HG03139 (cell line): ENCODE measurements around the gene ERICH6.

Source experiments
- ATAC-seq: cut with Tn5 transposase; IDR thresholded peaks from one replicate; pipeline ENCODE4 v1.9.1; 2021; ENCODE audit not compliant: unreplicated experiment

Gene ERICH6

DNA sequence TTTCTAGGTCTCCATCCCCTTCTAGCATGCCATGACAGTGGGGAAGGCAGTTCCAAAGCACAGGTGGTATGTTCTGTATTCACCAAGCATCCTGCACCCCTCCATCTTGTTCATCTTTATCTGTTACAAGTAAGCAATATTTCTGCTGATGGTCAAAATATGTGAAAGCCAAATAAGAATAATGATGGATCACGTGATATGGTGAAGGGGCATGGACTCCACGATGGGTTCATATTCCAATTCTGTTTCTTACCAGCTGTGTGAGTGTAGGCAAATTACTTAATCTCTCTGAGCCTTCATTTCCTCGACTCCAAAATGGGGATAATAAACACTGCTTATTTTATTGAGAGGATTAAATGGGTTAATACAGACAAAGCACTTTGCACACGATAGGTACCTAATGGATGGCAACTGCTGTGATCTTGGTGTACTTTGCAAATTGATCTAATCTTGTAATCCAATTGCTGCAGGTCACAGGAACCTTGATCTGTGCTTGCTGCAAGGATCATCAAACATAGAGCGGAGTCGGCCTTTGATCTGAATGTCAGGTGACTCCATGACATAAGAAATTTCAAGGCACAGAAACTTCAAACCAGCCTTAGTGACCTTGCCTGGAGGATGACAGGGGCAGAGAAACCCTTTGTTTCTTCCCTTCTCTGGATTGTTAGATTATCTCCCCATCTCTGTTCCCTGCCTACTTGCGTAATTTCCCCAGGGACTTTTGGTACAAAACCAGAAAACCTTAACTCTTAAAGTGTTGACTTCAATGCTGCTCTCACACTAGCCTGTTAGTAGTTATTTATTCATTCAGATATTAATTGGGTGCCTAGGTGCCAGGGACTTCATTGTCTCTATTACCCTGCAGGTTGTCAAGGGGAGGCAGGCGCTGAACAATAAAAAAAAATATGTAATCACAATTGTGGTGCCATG lies 33.4 kb upstream of the ERICH6 start:
- no peak for ATAC-seq

DNA sequence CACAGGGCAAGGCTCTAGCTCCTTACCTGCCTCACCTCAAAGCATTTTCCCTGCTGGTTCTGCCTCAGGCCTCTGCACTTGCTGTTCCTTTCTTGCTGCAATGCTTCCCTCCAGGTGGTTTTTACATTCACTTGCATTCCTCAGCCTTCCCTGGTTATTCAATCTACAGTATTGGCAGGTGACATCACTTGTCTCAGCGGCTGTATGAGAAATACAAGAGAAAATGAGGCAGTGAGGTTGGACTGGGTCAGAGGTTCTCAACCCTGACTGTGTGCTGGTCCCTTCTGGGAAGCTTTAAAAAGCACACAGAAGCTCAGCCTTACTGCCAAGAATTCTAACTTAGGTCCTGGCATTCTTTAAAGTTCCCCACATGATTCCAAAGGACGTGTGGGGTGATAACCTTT lies 32.6 kb upstream of the ERICH6 start:
- ATAC-seq, result no peak

DNA sequence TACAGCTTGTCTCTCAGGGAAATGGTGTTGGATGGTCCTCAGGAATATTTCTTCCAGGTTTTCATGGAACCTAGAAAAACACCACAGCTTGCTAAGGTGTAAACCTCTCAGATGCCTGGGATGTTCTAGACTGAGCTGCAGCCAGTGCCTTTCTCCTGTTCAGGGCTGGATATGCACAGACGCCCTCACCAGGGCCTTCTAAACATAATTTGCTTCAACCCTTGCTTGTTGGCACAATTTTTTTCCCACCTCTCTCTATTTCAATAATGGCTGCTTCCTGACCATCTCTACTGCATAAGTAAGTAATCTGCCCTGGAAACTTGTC lies 31.0 kb upstream of the ERICH6 start:
- ATAC-seq, result no peak

DNA sequence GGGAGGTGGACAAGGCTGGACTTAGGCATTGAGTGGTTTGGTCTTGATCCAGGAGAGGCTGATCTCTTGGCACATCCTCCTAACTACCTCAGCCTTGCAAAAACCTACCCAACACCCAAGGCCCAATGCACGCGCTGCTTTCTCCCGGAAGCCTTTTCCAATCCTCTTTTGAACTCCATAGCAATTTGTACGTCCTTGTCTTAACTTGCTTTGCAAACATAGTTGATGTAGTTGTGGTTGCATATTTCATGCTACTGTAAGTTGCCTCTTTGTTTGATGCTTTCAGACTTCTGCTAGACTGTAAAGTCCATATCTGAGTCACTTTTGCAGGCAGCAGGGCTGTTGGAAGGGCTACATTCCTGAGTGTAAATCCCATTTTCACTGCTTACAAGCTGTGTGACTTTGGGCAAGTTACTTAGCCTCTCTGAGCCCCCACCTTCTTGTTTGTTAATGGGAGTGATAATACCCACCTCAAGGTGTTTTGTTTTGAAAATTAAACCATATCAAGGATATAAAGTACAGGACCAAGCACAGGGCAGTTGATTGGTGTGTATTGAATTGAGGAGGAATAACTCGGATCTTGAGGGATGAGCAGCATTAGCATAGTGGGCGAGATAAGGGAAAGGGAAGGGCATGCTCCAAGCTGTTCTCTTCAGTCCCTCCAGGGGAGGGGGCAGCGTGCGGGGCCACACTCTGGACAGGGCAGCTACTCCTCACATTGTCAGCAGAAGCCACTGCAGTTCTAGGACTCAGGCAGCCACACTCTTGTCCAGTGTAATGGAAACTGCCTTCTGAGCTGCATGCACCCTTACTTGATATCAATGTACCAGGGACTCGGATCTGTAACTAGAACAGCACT lies 30.4 kb upstream of the ERICH6 start:
- ATAC-seq, result no peak

DNA sequence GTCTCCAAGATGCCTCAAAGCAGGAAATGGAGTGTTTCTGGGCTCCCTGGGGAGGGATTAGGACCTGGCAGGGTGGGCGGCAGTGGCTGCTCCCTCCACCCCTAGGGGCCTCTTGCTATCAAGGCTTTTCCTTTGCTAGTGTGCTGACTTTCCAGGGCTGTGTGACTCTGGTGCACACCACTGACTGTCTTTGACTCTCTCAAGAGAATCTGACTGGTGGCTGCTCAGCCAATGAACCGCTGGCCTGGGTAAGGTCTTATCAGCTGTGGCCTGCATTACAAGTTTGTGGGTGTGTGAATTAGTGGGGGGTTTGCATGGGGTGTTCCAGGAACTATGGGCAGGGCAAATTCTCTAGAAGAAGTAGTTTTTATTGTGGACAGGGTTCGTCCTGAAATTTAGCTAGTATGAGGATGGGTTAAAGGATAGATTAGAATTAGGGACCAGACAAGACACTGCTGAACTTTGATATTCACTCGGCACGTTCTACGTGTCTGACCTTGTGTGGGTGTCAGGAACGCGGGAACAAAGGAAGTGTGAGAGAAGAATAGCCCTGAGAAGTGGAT lies 29.7 kb upstream of the ERICH6 start:
- no peak for ATAC-seq

DNA sequence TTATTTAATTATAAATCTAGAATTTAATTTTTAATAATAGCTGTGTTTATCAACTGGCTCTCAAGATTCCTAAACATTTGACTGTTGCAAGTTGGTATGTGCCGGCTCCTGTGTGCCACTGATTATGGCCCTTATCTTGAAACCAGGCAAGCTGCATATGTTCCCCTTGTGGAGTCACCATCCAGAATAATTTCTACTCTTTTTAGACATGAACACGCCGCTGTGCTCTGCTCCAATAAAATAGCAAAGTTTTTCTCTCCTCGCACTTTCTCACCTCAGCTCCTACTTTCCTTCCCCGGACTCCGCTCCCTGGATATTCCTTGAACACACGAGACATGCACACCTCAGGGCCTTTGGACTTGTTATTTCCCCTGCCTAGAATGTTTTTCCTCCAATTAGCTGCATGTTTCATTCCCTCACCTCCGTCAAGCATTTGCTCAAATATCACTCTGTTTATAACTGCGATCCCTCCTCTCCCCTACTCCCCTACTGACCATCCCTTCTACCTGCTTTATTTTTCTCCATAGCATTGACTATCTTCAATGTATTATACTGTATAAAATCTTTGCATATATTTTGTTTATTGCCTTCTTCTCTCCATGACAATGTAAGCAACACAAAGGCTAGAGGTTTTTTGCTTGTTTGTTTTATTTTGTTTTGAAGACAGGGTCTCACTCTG lies 26.1 kb upstream of the ERICH6 start:
- no peak for ATAC-seq

DNA sequence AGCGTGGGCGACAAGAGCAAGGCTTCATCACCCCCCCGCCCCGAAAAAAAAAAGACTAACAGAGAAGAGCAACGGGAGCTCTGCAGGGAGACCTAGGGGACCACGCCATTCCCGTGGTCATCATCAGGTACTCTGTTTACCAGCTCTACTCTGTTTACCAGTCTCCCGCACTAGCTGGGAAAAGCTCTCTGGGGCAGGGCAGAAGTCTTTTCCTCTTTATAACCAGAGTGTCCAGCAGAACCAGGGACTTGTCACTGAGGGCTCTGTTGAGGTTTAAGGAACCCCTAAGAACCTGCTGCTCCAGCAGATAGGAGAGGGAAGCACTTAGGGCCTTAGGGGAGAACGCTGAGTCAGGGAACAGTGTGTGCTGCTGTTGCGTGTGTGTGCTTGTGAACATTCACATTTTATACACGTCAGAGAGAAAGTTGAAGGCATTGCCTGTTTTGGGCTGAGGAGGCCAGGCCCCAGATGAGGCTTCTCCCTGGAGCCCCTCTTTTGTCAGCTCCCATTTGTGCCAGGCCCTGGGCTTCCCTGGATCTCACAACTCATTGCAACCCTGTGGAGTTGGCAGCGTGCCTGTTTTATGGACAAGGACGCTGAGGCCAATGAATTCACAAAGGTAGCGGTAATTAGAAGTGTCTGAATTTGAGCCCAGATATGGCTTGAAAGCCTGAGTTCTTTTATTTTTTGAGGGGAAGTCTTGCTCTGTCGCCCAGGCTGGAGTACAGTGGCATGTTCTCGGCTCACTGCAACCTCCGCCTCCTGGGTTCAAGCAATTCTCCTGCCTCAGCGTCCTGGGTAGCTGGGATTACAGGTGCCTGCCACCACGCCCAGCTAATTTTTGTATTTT lies 24.2 kb upstream of the ERICH6 start:
- ATAC-seq, result no peak

DNA sequence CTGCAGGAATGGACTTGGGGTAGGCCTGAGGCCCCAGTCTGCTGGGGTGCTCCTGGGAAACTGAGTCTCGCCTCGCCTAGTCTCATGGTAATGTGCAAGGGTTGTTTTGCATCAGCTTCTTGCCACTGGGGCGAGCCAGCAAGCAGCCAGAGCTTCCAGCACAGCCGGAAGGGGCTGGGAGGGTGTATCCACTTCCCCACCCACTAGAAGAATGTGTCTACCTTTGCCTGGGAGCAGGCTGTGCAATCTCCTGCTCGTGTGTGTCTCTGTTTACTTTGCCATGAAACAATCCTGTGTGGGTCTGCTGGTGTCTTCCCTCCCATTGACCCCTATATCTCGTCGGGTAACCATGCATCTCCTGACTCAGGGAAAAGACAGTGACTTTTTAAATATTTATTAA lies 21.8 kb upstream of the ERICH6 start:
- ATAC-seq, result no peak

DNA sequence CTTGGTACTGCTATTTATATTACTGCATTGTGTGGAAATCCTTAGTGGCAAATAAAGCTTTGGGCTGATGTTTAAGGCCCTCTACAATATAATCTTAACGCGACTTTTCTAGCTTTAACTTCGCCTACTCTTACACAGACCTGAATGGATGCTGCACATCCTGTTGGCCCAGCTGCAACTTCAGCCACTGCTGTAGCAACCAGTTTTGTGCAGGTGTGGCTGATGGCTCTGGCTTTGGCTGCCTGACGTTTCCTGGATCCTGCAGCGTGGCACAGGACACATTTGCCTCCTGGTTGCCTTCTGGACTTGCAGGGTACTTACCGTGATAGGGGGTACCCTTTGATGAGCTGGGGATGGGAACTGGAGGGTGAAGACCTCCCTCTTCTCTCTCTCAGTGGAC lies 20.2 kb upstream of the ERICH6 start:
- ATAC-seq, result no peak

DNA sequence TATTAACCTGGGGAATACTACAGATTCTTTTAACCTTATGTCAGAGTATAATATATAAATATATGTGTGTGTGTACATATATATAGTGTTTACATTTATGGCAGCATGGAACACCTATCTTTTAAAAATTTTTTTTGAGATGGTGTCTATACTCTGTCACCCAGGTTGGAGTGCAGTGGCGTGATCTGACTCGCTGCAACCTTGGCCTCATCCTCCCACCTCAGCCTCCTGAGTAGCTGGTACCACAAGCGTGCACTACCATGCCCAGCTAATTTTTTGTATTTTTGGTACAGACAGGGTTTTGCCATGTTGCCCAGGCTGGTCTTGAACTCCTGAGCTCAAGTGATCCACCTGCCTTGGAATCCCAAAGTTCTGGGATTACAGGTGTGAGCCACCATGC lies 18.5 kb upstream of the ERICH6 start:
- ATAC-seq, result no peak

DNA sequence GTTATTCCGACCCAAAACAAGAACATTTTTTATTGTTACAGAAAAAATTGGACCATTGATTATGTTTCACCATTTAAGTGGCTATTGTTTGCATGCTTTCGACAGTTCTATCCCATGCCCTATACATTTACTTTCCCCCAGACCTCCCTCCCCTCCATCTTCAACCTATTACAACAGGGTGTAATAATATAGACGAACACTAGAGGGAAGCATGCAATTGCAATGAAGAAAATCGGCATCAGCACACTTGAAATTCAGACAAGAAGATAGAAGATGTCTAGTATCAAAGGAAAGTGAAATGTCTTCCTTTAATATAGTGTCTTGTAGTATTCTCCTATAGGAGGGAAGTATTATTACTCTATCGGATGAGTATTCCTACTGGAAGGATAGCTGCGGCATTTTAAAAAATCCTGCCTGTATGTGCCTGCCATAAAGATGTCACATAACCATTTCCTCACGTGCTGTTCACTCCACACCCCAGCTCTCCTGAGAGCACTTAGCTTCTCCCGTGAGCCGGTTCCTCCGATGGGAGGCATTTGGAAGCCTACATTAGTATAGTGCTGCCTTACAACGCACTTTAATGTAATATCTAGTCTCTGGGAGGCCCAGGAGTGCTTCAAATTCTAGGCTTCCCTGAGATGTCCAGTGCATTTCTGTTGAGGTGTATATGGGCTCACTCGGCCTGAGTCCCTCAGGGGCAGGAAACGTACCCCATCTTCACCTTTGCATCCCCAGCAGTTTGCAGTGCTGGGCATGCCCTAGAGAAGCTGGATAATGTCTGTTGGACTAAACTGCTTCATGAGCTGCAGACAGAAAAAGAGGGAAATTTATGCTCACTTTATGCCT lies 17.8 kb upstream of the ERICH6 start:
- peak; percentile 64 for ATAC-seq

DNA sequence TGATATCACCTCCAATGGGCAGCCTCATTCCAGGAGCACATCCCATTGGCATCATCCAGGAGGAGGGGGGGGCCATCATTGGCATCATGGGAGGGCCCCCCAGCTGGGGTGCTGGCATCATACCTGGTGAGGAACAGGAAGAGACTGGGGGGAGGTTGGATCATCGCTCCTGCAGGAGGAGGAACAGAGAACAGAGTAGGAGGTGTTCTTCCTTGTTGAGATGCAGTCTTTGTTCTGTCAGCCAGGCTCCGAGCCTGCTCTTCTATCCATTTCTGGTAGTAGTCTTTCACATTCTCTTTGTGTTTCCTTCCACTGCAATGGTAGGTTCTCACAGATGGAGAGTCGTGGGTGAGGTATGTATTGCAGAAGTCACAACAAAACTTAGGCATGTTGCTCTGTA lies 16.7 kb upstream of the ERICH6 start:
- no peak for ATAC-seq

DNA sequence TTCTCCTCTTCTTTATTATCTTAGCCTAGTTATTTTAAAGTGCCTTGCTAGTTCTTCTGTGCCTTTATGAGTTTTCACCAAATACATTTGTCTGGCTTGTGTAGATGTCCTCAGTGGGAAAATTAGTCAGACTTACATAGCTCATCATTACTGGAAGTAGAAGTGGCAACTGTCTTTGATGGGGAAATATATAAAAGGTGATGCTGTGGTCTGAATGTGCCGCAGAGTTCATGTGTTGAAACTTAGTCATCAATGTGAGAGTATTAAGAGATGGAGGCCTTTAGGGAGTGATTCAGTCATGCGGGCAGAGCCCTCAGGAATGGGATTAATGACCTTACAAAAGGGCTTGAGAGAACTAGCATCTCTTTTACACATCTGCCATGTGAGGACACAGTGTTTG lies 6.4 kb upstream of the ERICH6 start:
- ATAC-seq, result no peak

DNA sequence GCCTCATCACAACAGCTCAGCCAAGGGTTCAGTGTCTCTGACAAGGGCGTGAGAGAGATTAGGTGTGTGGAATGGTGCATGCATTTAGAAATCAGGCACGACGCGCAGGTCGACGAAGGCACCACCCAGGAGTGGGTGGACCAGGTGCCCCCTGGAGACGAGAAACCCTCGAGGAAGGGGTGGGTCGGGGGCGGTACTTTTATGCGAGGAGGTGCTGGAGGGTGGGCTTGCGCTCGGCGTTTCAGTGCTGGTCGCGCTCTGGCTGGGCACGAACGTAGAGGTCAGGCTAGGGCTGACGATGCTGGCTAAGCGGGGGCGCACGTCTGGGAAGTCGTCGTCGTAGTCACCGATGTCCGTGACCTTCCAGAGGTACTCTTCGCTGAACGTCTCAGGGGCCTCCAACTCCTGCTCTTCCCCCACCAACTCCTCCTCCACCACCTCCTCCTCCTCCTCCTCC lies 393 bp downstream of the ERICH6 start:
- peak; percentile 27 for ATAC-seq

DNA sequence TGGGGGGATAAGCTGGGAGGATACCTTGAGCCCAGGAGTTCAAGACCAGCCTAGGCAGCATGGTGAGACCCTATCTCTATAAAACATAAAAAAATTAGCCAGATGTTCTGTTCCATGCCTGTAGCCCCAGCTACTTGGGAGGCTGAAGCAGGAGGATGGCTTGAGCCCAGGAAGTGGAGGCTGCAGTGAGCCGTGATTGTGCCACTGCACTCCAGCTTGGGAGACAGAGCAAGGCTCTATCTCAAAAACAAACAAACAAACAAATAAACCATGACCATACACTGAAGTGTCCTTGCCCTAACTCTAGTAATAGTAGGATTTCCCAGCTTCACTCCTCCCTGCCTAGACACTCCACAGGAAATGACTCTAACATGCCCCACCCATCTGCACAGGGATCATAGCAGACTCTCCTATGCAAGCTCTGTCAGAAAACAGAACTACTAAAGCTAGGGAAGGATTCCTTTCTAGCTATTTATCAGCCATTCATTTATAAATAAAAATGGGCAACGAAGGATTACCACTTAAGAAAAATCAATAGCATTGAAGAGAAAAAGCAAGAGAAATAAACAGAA lies 4.6 kb downstream of the ERICH6 start:
- ATAC-seq, result no peak

DNA sequence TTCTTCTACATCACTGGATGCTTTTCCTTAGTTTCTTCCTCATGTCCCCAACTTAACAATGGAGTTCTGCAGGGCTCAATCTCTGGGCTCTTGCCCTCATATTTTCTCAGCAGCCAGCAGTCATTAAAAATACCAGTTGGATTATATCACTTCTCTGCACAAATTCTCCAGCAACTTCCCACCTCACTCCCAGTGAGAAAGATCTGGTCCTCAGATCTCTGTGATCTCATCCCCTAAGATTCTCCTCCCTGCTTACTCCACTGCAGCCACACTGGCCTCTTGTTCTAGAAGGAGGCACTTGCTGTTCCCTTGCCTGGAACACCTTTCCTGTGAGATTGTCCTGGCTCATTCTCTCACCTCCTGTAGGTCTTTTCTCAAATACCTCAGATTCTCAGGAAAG lies 6.1 kb downstream of the ERICH6 start:
- ATAC-seq, result no peak

DNA sequence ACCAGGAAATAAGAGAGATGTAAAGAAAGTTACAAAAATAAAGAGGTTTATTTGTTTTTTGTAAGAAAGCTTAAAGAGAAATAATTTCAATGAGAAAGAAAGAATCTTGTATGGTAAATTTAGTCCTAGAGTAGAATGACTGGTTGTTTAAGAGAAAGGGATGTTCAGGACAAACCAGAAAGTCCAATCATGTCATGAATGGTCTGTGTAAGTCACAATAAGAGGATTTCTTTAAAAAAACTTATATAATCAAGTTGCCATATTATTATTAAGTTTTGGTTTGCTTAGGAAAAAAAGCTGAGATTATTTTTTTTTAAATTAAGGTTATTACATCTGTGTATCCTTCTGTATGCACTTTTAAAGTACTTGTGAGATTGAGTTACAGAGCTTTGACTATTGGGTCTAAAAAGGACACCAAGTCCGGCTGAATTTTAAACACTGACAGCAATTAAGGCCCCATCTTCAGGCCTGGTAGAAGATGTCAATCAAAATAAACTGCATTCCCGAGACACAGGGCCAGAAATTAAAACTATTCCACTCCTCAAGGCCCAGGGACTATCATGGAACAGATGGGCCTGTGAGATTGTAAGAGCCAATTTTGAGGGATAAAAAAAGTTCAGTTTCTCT lies 12.2 kb downstream of the ERICH6 start:
- ATAC-seq, result no peak

DNA sequence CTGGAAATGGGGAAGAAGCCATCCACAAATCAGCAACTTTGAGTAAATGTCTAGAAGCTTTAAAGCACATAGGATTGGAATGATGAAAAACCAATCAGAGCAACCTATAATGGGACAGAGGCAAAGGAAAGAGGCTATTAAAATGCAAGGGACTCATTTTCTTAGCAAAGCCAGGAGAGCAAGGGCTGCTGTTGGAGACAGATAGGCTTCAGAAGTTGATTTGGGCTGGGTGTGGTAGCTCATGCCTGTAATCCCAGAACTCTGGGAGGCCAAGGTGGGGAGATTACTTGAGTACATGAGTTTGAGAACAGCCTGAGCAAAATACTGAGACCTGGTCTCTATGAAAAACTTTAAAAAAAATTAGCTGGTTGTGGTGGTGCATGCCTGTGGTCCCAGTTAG lies 16.1 kb downstream of the ERICH6 start:
- no peak for ATAC-seq

DNA sequence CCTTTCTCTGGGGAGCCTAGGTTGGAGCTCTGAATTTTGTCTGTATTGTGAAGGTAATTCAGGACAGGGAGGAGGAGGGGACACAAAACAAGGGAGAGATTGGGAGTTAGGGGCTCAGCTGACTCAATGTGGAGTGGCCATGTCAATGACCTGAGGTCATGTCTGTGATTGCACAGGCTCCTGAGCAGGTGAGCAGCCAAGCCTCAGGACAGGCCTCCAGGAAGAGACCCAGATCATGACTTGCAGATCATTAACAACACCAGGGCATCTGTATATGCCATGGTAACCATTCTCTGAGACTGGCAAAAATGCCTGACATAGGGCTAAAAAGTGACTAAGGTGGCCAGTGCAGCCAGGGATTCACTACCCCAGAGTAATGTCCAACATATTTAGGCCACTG lies 20.9 kb downstream of the ERICH6 start:
- no peak for ATAC-seq
